HG03060 (cell line): ENCODE results near the gene CNGA4.
"Not testable (repeated sequence)": the region's sequence is repeated elsewhere in the genome, so short reads cannot be mapped to it uniquely, and the experiment has no call there.

ENCODE experiments used
- ATAC-seq: cut with Tn5 transposase; IDR thresholded peaks from one replicate; pipeline ENCODE4 v1.9.1; 2021; ENCODE audit warnings: low read depth, moderate number of reproducible peaks; ENCODE audit not compliant: unreplicated experiment

Gene CNGA4

DNA sequence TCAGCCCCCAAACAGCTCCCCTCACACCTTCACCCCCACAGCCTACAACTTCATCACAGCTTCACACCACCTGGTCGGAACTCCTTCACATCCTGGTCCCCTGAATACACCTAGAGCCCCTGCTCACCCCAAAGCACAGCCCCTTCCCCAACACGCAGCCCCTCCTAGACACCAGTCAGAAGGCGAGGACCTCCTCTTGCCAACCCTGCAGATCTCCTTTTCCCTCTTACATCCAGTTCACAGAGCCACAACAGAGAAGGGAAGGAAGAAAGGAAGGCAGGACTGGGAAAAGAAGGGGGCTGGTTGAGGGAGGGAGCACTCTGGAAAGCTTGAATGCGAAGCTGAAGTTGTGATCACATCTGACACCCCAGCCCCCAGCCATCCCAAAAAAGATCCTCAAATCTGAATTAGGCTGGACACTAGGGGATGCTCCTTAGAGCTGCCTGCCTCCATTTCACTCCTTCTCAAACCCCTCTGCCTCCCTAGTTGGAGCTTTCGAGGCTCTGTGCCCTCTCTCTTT, 21.4 kb downstream of the CNGA4 start:
- no peak for ATAC-seq

DNA sequence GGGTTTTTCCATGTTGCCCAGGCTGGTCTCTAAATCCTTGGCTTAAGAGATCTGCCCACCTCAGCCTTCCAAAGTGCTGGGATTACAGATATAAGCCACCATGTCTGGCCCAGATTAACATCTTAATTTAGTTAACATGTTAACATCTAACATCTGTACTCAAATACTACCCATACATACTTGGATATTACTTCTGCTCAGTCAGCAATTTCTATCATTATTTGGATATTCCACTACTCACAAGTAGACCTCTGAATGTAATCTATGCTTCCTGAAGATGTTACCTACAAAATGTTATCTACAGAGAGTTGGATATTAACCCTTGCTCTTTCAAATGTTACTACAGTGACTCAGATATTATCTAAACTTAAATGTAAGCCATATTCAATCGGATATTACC, 24.8 kb downstream of the CNGA4 start:
- no peak for ATAC-seq

DNA sequence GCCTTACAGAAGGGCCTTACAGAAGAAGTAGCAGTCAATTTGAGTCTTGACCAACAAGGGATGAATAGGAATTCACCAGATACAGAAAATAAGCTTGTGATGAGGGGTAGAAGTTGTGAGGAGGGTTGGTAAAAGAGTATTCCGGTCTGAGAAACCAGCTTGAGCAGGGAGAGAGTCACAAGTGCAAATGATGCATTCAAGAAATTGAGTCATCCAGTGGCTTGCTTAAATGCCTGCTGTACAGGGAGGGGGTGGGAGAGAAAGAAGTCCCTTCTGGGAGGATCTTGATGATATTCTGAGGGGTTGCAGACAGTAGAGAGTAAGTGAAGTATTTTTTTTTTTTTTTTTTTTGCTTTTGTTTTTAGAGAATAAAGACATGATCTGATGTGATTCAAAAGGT, 29.9 kb downstream of the CNGA4 start:
- no peak for ATAC-seq

DNA sequence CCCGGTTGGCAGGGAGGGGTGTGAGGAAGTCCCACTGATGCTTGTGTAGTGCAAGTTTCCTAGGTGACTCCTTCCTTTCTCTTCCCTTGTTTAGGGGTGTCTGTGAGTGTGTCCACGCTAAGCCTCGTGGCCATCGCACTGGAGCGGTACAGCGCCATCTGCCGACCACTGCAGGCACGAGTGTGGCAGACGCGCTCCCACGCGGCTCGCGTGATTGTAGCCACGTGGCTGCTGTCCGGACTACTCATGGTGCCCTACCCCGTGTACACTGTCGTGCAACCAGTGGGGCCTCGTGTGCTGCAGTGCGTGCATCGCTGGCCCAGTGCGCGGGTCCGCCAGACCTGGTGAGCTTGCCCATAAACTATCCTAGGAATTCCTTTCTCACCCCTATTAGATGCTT, 31.1 kb downstream of the CNGA4 start:
- ATAC-seq = no peak

DNA sequence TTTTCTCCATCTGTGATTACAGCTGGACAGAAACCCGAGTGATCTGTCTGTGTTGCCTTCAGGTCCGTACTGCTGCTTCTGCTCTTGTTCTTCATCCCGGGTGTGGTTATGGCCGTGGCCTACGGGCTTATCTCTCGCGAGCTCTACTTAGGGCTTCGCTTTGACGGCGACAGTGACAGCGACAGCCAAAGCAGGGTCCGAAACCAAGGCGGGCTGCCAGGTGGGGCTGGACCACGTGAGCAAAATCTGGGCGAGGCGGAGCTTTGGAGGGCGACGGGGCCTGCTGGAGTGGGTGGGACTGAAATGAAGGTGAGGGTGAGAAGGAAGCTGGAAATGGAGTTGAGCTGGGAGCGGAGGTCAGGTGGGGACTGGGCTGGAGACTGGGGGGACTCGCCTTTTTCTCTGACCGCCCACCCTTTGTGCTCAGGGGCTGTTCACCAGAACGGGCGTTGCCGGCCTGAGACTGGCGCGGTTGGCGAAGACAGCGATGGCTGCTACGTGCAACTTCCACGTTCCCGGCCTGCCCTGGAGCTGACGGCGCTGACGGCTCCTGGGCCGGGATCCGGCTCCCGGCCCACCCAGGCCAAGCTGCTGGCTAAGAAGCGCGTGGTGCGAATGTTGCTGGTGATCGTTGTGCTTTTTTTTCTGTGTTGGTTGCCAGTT, 31.8 kb downstream of the CNGA4 start:
- no peak for ATAC-seq

DNA sequence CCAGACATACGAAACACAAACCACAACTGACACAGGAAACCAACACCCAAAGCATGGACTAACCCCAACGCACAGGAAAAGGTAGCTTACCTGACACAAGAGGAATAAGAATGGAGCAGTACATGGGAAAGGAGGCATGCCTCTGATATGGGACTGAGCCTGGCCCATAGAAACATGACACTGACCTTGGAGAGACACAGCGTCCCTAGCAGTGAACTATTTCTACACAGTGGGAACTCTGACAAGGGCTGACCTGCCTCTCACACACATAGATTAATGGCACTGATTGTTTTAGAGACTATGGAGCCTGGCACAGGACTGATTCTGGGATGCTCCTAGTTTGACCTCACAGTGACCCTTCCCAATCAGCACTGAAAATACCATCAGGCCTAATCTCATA, 32.7 kb downstream of the CNGA4 start:
- no peak for ATAC-seq

DNA sequence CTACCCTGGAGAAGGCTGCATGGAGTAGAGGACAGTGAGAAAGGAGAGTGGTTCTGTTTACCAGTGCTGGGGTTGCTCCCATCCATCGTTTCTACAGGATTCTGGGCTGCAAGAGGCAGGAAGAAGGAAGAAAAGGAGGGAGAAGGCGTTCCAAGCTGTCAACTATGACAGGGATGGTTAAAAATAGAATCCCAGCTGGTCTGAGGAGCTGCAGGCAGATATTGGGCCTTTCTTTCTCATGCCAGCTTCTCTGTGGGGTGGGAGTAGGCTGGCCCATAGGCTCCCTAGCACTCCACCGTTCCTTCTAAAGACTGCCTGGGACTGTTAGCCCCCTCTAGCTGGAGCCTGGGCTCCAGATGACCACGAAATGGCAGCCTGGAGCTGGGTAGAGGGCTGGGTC, 34.3 kb downstream of the CNGA4 start:
- no peak for ATAC-seq

DNA sequence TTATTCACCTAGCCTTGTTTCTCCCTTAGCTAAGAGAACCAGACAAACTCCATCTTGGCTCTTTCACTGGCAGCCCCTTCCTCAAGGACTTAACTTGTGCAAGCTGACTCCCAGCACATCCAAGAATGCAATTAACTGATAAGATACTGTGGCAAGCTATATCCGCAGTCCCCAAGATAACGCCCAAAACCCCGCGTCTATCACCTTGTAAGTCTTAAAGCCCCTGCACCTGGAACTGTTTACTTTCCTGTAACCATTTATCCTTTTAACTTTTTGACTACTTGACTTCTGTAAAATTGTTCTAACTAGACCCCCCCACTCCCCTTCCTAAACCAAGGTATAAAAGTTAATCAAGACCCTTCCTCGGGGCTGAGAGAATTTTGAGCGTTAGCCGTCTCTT, 41.9 kb downstream of the CNGA4 start:
- not testable (repeated sequence) for ATAC-seq

DNA sequence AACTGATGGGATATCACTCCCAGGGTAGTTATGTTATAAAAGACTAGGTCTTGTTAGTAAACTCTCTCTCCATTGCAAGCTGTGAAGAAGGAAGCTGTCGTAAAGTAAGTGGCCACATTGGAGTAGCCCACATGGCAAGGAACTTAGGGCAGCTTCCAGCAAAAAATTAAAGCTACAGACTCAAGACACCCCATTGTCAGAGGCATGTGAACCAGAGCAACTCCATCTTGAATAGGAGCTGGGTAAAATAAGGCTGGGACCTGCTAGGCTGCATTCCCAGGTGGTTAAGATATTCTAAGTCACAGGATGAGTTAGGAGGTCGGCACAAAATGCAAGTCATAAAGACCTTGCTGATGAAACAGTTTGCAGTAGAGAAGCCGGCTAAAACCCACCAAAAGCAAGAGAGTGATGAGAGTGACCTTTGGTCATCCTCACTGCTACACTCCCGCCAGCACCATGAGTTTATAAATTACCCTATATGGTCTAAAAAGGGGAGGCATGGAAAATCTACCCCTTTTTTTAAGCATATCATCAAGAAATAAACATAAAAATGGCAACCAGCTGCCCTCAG, 44.6 kb downstream of the CNGA4 start:
- no peak for ATAC-seq

DNA sequence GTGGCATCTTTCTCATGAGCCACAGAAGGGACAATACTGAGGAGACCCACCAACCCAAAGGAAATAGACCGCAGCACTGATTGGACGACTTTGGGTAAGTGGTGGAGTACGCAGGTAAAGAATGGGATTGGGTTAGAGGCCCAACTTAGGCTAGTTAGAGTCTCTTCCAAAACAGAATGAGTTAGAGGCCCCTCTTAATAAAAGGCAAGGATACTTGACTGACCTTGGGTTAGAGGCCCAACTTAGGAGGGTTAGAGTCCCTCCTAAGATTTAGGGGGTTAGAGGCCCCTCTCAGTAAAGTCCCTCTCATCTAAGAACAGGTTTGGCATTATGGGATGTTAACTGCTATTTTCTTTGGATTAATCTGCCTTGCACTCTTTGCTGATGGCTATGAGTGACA, 45.4 kb downstream of the CNGA4 start:
- ATAC-seq = no peak

DNA sequence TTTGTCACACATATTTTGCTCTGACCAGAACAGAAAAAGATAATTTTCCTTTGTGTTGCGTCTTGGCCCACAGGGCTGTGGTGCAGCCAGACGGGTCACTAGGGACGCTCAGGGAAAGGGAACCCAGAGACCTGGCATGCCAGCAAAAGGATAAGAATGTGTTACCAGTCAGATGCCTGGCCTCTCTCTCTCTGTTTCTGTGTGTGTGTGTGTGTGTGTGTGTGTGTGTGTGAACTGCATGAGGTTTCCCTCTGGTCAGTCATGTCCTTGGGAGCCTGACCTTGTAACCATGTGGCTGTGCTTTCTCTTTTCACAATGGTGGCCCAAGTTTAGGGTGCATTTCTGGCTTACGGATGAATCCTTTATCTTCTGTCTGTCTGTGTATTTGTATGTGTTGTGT, 46.1 kb downstream of the CNGA4 start:
- no peak for ATAC-seq
